H9 (cell line): ENCODE data around the gene AFDN. TPM values are rescaled to one million over a fixed set of nuclear protein-coding genes. Genes with fewer than 3 reads are reported as not detected.

ENCODE experiments used
- DNase-seq: peaks from one replicate; pipeline ENCODE4 v3.0.0-alpha.2; 2017
- H2AFZ ChIP-seq: one replicate; pipeline ENCODE4 v1.6.1; 2013; ENCODE audit warnings: mild to moderate bottlenecking, low read length, control low read depth, moderate library complexity
- H2AK5ac ChIP-seq: 2 replicates; pipeline ENCODE4 v1.6.1; 2013; ENCODE audit warnings: low read length, control low read depth, mixed read lengths; ENCODE audit not compliant: insufficient read length
- H2BK120ac ChIP-seq: one replicate; pipeline ENCODE4 v1.6.1; 2013; ENCODE audit warnings: low read depth, mild to moderate bottlenecking, low read length, control low read depth, inconsistent platforms; ENCODE audit not compliant: poor library complexity, severe bottlenecking
- H2BK12ac ChIP-seq: 2 replicates; pipeline ENCODE4 v1.6.1; 2013; ENCODE audit warnings: low read length, control low read depth, mixed read lengths, low read depth; ENCODE audit not compliant: insufficient read length
- H2BK15ac ChIP-seq: 2 replicates; pipeline ENCODE4 v1.6.1; 2013; ENCODE audit warnings: low read depth, low read length, control low read depth
- H2BK20ac ChIP-seq: one replicate; pipeline ENCODE4 v1.6.1; 2013; ENCODE audit warnings: low read depth, mild to moderate bottlenecking, low read length, control low read depth, inconsistent platforms; ENCODE audit not compliant: poor library complexity, severe bottlenecking
- H2BK5ac ChIP-seq: 2 replicates; pipeline ENCODE4 v1.6.1; 2013; ENCODE audit warnings: low read length, control low read depth, mixed read lengths; ENCODE audit not compliant: insufficient read length
- H3K14ac ChIP-seq: 2 replicates; pipeline ENCODE4 v1.6.1; 2013; ENCODE audit warnings: low read length, control low read depth; ENCODE audit not compliant: insufficient read depth
- H3K18ac ChIP-seq: 2 replicates; pipeline ENCODE4 v1.6.1; 2013; ENCODE audit warnings: low read depth, mild to moderate bottlenecking, mixed read lengths, low read length, control low read depth; ENCODE audit not compliant: insufficient read length
- H3K23ac ChIP-seq: 2 replicates; pipeline ENCODE4 v1.6.1; 2013; ENCODE audit warnings: low read length, control low read depth, mixed read lengths, low read depth; ENCODE audit not compliant: insufficient read length
- H3K23me2 ChIP-seq: 2 replicates; pipeline ENCODE4 v1.6.1; 2013; ENCODE audit warnings: low read depth, mild to moderate bottlenecking, mixed read lengths, low read length, control low read depth; ENCODE audit not compliant: insufficient read length, poor library complexity, severe bottlenecking
- H3K27ac ChIP-seq: 2 replicates; pipeline ENCODE4 v1.5.1; 2013; ENCODE audit warnings: low read length, control low read depth, mixed read lengths, low read depth; ENCODE audit not compliant: insufficient read length
- H3K27me3 ChIP-seq: 2 replicates; pipeline ENCODE4 v1.6.1; 2013; ENCODE audit warnings: low read length, control low read depth, inconsistent platforms; ENCODE audit not compliant: insufficient read depth
- H3K4ac ChIP-seq: 2 replicates; pipeline ENCODE4 v1.6.1; 2013; ENCODE audit warnings: low read depth, mild to moderate bottlenecking, control low read depth, inconsistent platforms, low read length, moderate library complexity
- H3K4me1 ChIP-seq: 2 replicates; pipeline ENCODE4 v1.6.1; 2013; ENCODE audit warnings: low read length, control low read depth, inconsistent platforms; ENCODE audit not compliant: insufficient read depth
- H3K4me2 ChIP-seq: 2 replicates; pipeline ENCODE4 v1.6.1; 2013; ENCODE audit warnings: low read length, control low read depth, mixed read lengths; ENCODE audit not compliant: insufficient read length, insufficient read depth
- H3K56ac ChIP-seq: 2 replicates; pipeline ENCODE4 v1.6.1; 2013; ENCODE audit warnings: low read depth, mild to moderate bottlenecking, mixed read lengths, low read length, control low read depth; ENCODE audit not compliant: insufficient read length
- H3K79me1 ChIP-seq: 2 replicates; pipeline ENCODE4 v1.6.1; 2013; ENCODE audit warnings: low read depth, mild to moderate bottlenecking, moderate library complexity, low read length, control low read depth, inconsistent platforms; ENCODE audit not compliant: insufficient read depth, poor library complexity, severe bottlenecking
- H3K79me2 ChIP-seq: 2 replicates; pipeline ENCODE4 v1.6.1; 2013; ENCODE audit warnings: low read length, control low read depth, inconsistent platforms; ENCODE audit not compliant: insufficient read depth
- H3K9ac ChIP-seq: 2 replicates; pipeline ENCODE4 v1.6.1; 2013; ENCODE audit warnings: low read length, control low read depth, mixed read lengths; ENCODE audit not compliant: insufficient read length; ENCODE audit errors: extremely low read depth
- H3K9me3 ChIP-seq: one replicate; pipeline ENCODE4 v1.6.1; 2013; ENCODE audit warnings: low read depth, low read length, inconsistent platforms; ENCODE audit not compliant: control insufficient read depth
- H3T11ph ChIP-seq: one replicate; pipeline ENCODE4 v1.6.1; 2013; ENCODE audit warnings: mild to moderate bottlenecking, low read length, control low read depth, inconsistent platforms
- H4K20me1 ChIP-seq: one replicate; pipeline ENCODE4 v1.6.1; 2013; ENCODE audit not compliant: control insufficient read depth, insufficient read length, insufficient read depth
- H4K5ac ChIP-seq: 2 replicates; pipeline ENCODE4 v1.6.1; 2013; ENCODE audit warnings: low read depth, mild to moderate bottlenecking, mixed read lengths, low read length, control low read depth; ENCODE audit not compliant: insufficient read length
- H4K8ac ChIP-seq: replicated peaks from 2 replicates; pipeline ENCODE4 v1.6.1; 2013; ENCODE audit warnings: low read length, control low read depth, mixed read lengths, low read depth; ENCODE audit not compliant: insufficient read length
- H4K91ac ChIP-seq: 2 replicates; pipeline ENCODE4 v1.6.1; 2013; ENCODE audit warnings: low read depth, mild to moderate bottlenecking, moderate library complexity, mixed read lengths, low read length, control low read depth; ENCODE audit not compliant: insufficient read length
- H3K27ac Mint-ChIP-seq, 3 experiments: 2 replicates in 2 of 3; 3 replicates in 1 of 3; pipeline ENCODE4 v1.8.0; 2020 to 2021; ENCODE audit warnings: mixed read lengths in 3 of 3, mild to moderate bottlenecking in 1 of 3, moderate library complexity in 1 of 3
- H3K27me3 Mint-ChIP-seq: 2 replicates; pipeline ENCODE4 v1.8.0; 2021; ENCODE audit warnings: low read depth, mild to moderate bottlenecking, moderate library complexity, mixed read lengths
- H3K36me3 Mint-ChIP-seq, 3 experiments: 2 replicates in 2 of 3; 3 replicates in 1 of 3; pipeline ENCODE4 v1.8.0; 2020 to 2021; ENCODE audit warnings: low read depth in 3 of 3, mixed read lengths in 3 of 3; ENCODE audit not compliant: insufficient read depth in 1 of 3
- H3K4me1 Mint-ChIP-seq, 2 experiments: 2 replicates each; pipeline ENCODE4 v1.8.0; 2020; ENCODE audit warnings: mixed read lengths in 2 of 2
- H3K4me3 Mint-ChIP-seq, 2 experiments: 2 replicates in 1 of 2; 3 replicates in 1 of 2; pipeline ENCODE4 v1.8.0; 2020 to 2021; ENCODE audit warnings: mild to moderate bottlenecking in 2 of 2, mixed read lengths in 2 of 2, moderate library complexity in 1 of 2
- H3K9me3 Mint-ChIP-seq, 2 experiments: 2 replicates in 1 of 2; 3 replicates in 1 of 2; pipeline ENCODE4 v1.8.0; 2020; ENCODE audit warnings: mild to moderate bottlenecking in 2 of 2, mixed read lengths in 2 of 2, moderate library complexity in 1 of 2
- WGBS: extraction: QIAGEN DNeasy Blood & Tissue Kit; methylation state at CpG from one replicate; pipeline ENCODE4 v1.1.7; 2013; ENCODE audit warnings: missing lambda C conversion rate, low lambda C conversion rate, mixed read lengths; ENCODE audit not compliant: insufficient read length; ENCODE audit errors: extremely low coverage; 5-methylcytosine and 5-hydroxymethylcytosine counted together
- total RNA-seq: library from RNA; stranded (reverse); gene quantifications from 2 replicates; pipeline ENCODE4 v1.2.1, GENCODE V29; 2021
- TF ChIP-seq, protein P1 (sequence below): fragments of 200-600 bp; sonication (generic); conservative IDR thresholded peaks from 3 replicates; pipeline ENCODE4 v1.8.0; 2021; ENCODE audit warnings: antibody characterized with exemption, mild to moderate bottlenecking

The AFDN gene
- total RNA-seq, 1 experiment from 2014 or later, result 157 TPM

DNA sequence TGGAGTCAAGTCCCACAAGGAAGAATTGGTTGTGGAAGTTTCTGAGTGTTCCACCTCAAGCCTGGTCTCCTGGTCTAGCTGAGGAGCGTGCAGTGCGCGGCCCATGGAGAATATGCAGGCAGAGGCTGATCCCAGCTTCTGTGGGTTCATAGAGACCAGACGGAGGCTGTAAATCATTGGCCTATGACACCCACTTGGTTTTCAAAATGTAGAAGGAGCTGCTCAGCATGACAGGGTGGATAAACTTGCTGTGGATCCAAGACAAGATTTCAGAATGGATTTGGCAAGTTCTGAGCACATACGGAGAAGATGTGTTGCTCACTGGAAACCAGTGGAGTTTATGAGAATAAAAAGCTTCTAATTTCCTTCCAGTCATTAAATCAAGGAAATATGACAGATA is 171.5 kb downstream of the AFDN start:
- Histone ChIP-seq H2BK20ac (no peak overlapping the region), H3K79me2 (no peaks in the 10 kb centered on the region), H3K56ac (no peak overlapping the region), H2AK5ac (no peak overlapping the region), H3K14ac (no peak overlapping the region), H3K23ac (no peak overlapping the region), H4K20me1 (no peaks in the 10 kb centered on the region), H3K9ac (no peak overlapping the region), H2BK5ac (no peak overlapping the region), H3K4ac (no peak overlapping the region), H3K18ac (no peak overlapping the region), H4K8ac (no peak overlapping the region), H3K79me1 (no peaks in the 10 kb centered on the region), H2BK12ac (no peak overlapping the region), H3K23me2 (no peaks in the 10 kb centered on the region), H2AFZ (no peak overlapping the region), H2BK15ac (no peak overlapping the region), H3K27me3 (no peaks in the 10 kb centered on the region), H3K4me2 (no peak overlapping the region), H3K9me3 (no peaks in the 10 kb centered on the region), H2BK120ac (no peak overlapping the region), H3K4me1 (no peaks in the 10 kb centered on the region; the same call in 1 of the 2 replicates), H4K91ac (no peak overlapping the region), H4K5ac (no peak overlapping the region), H3K27ac (no peak overlapping the region), H3T11ph (no peak overlapping the region)
- Mint-ChIP-seq H3K36me3 (peaks cover 1 to 10% (median 7%) of the 10 kb centered on the region in 3 experiments; a peak in 3 of 7 replicates), H3K27me3 (no peaks in the 10 kb centered on the region), H3K9me3 (peaks cover 9 to 13% of the 10 kb centered on the region in 2 experiments), H3K4me3 (no peak overlapping the region), H3K27ac (no peak overlapping the region), H3K4me1 (peaks cover 4 to 13% of the 10 kb centered on the region in 2 experiments; a peak in 3 of 4 replicates)
- no CpG with 5 or more reads among the region's 5 CpGs for WGBS
- TF ChIP-seq, protein P1, sequence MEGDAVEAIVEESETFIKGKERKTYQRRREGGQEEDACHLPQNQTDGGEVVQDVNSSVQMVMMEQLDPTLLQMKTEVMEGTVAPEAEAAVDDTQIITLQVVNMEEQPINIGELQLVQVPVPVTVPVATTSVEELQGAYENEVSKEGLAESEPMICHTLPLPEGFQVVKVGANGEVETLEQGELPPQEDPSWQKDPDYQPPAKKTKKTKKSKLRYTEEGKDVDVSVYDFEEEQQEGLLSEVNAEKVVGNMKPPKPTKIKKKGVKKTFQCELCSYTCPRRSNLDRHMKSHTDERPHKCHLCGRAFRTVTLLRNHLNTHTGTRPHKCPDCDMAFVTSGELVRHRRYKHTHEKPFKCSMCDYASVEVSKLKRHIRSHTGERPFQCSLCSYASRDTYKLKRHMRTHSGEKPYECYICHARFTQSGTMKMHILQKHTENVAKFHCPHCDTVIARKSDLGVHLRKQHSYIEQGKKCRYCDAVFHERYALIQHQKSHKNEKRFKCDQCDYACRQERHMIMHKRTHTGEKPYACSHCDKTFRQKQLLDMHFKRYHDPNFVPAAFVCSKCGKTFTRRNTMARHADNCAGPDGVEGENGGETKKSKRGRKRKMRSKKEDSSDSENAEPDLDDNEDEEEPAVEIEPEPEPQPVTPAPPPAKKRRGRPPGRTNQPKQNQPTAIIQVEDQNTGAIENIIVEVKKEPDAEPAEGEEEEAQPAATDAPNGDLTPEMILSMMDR, result no peak
- DNase-seq, result no peak
